ENCODE measurements around the gene AUH.

AUH gene

DNA sequence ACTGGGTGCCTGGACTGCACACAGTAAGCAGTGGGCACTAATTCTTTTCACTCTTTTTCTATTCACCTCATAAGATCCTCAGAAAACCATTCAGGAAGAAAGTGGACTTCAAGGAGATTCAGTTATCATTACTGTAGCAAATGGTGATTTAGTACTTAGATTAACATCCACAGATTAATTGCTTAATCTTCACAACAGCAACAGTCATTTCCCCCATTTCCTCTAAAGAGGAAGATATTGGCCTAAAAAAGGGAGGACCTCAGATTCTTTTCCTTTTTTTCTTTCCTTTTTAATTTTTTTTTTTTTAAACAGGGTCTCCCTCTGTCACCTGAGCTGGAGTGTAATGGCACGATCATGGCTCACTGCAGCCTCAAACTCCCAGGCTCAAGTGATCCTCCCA lies 64.4 kb downstream of the AUH start:
- intact Hi-C loops (cut with DNase I; ENCODE audit: low total_unique reads): no loop called here
- H3K4me1 ChIP-seq: peaks cover 0 to 24% (median 14%) of the 10 kb centered on the region in 4 donors
- H3K9me3 ChIP-seq: no peaks in the 10 kb centered on the region
- no peaks in the 10 kb centered on the region for H3K27me3 ChIP-seq
- TF ChIP-seq, protein P1, sequence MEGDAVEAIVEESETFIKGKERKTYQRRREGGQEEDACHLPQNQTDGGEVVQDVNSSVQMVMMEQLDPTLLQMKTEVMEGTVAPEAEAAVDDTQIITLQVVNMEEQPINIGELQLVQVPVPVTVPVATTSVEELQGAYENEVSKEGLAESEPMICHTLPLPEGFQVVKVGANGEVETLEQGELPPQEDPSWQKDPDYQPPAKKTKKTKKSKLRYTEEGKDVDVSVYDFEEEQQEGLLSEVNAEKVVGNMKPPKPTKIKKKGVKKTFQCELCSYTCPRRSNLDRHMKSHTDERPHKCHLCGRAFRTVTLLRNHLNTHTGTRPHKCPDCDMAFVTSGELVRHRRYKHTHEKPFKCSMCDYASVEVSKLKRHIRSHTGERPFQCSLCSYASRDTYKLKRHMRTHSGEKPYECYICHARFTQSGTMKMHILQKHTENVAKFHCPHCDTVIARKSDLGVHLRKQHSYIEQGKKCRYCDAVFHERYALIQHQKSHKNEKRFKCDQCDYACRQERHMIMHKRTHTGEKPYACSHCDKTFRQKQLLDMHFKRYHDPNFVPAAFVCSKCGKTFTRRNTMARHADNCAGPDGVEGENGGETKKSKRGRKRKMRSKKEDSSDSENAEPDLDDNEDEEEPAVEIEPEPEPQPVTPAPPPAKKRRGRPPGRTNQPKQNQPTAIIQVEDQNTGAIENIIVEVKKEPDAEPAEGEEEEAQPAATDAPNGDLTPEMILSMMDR (IDR thresholded peaks at IDR 0.05): no peak
- H3K36me3 ChIP-seq: peaks cover 36 to 46% (median 36%) of the 10 kb centered on the region in 3 donors
- H3K27ac ChIP-seq: no peak overlapping the region
- no peak overlapping the region for H3K4me3 ChIP-seq
- DNase-seq: no peak

DNA sequence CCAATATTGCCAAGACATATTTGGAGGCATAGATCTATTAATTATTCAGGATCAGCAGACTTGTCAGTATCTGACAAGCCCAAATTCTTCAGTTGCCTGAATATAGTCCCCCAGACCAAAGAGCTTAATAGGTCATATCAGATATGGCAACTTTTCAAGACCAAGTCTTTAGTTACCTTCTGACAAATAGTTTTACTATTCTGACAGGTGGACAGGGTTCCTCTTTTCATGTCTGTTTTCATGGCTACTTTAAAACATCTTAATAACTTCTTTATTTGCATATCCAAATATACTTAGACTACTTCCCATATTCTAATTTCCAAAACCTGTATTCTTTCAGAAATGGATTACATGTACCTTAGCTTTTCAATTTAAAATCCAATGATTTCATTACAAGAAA lies 65.4 kb downstream of the AUH start:
- no peak for DNase-seq
- peaks cover 39 to 46% (median 39%) of the 10 kb centered on the region in 3 donors for H3K36me3 ChIP-seq
- TF ChIP-seq, protein P1 (IDR thresholded peaks at IDR 0.05): no peak
- H3K4me1 ChIP-seq: peaks cover 0 to 14% (median 7%) of the 10 kb centered on the region in 4 donors
- no peak overlapping the region for H3K27ac ChIP-seq
- no peaks in the 10 kb centered on the region for H3K27me3 ChIP-seq
- H3K9me3 ChIP-seq: no peaks in the 10 kb centered on the region
- no peak overlapping the region for H3K4me3 ChIP-seq
- intact Hi-C loops (cut with DNase I; ENCODE audit: low total_unique reads): no loop called here

DNA sequence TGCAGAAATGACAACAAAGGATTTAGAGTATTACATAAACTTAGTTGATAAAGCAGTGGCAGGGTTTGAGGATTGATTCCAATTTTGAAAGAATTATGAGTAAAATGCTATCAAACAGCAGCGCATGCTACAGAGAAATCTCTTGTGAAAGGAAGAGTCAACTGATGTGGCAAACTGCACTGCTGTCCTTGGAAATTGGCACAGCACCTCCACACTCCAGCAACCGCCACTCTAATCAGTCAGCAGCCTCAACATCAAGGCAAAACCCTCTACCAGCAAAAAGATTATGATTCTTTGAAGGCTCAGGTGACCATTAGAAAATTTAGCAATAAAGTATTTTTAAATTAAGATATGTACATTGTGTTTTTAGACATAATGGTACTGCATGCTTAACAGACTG lies 66.4 kb downstream of the AUH start:
- intact Hi-C loops (cut with DNase I; ENCODE audit: low total_unique reads): no loop called here
- no peak for DNase-seq
- peaks cover 0 to 4% (median under 1%) of the 10 kb centered on the region in 4 donors for H3K4me1 ChIP-seq

DNA sequence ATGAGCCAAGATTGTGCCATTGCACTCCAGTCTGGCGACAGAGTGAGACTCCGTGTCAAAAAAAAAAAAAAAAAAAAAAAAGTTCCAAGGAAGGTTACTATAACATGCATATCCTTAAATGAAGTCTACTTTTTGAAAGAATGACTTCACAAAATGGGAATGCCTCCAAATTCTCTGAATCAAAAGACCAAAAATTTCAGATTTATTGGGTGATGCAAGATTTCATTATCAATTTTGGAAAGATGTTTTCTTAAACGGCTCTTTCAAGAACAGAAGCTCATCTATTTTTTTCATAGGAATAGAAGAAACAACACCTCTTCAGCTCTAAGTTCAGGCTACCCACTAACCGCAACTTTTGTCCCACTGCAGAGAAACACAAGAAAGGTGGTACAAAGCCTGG lies 69.9 kb downstream of the AUH start:
- Histone ChIP-seq H3K4me1 (no peaks in the 10 kb centered on the region), H3K27me3 (no peaks in the 10 kb centered on the region), H3K9me3 (no peaks in the 10 kb centered on the region), H3K36me3 (peaks cover 42 to 44% (median 43%) of the 10 kb centered on the region in 3 donors), H3K4me3 (no peak overlapping the region), H3K27ac (no peak overlapping the region)
- DNase-seq: no peak
- TF ChIP-seq, protein P1 (IDR thresholded peaks at IDR 0.05): no peak
- intact Hi-C loops (cut with DNase I; ENCODE audit: low total_unique reads): no loop called here

More for the DNA sequence above, 66.4 kb downstream of the AUH start:
- TF ChIP-seq, protein P1 (IDR thresholded peaks at IDR 0.05): no peak
- no peak overlapping the region for H3K4me3 ChIP-seq
- H3K9me3 ChIP-seq: no peaks in the 10 kb centered on the region
- H3K27ac ChIP-seq: no peak overlapping the region
- peaks cover 39 to 46% (median 44%) of the 10 kb centered on the region in 3 donors for H3K36me3 ChIP-seq
- H3K27me3 ChIP-seq: no peaks in the 10 kb centered on the region

DNA sequence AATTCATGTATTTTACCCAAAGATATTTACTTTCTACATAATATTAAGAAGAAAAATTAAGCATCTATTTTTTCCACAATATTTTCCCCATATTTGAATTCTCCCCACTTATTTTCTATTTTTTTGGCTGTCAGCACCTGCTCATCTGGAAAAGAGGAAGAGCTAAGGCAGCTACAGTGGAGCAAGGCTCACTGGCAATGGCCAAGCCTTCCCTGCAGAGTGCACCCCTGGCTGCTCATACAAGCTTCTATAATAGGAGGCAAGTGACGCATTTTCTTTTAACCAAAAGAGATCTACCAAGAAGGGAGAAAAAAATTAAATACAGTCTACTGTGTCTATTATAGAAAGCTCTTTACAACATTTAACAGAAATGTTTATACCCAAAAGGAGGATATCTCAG lies 72.5 kb downstream of the AUH start:
- Histone ChIP-seq H3K4me1 (peaks cover 0 to 8% (median 2%) of the 10 kb centered on the region in 4 donors), H3K9me3 (no peaks in the 10 kb centered on the region), H3K27ac (no peak overlapping the region), H3K27me3 (no peaks in the 10 kb centered on the region), H3K4me3 (no peak overlapping the region), H3K36me3 (peaks cover 17 to 28% (median 25%) of the 10 kb centered on the region in 3 donors)
- intact Hi-C loops (cut with DNase I; ENCODE audit: low total_unique reads): no loop called here
- no peak for DNase-seq
- TF ChIP-seq, protein P1 (IDR thresholded peaks at IDR 0.05): no peak
